K562 (cell line): ENCODE data around the gene ADAP1. TPM values are rescaled to one million over a fixed set of nuclear protein-coding genes. Genes with fewer than 3 reads are reported as not detected.

ENCODE experiments used
- BACH1 ChIP-seq: fragments of 200-800 bp; sonication (Bioruptor generic); IDR thresholded peaks from 2 replicates; pipeline ENCODE4 v1.6.1; 2016; ENCODE audit warnings: missing genetic modification characterization, missing compliant biosample characterization
- ESRRA ChIP-seq: fragments of 450-650 bp; IDR thresholded peaks from 2 replicates; pipeline ENCODE4 v1.6.1; 2014; ENCODE audit warnings: low read depth, mild to moderate bottlenecking, moderate library complexity, borderline replicate concordance
- GABPB2 ChIP-seq: fragments of 250-450 bp; sonication (Bioruptor Pico); conservative IDR thresholded peaks from 2 replicates; pipeline ENCODE4 v1.5.1; 2021; ENCODE audit warnings: mild to moderate bottlenecking
- HNRNPH1 ChIP-seq: fragments of 200-400 bp; formaldehyde crosslinking; optimal IDR thresholded peaks from 2 replicates; pipeline ENCODE3; 2017; ENCODE audit warnings: low read depth, mild to moderate bottlenecking, low read length, moderate library complexity
- MYC ChIP-seq, 2 experiments: fragments of 250-450 bp in 1 of 2; sonication (Bioruptor Pico) in 1 of 2; IDR thresholded peaks; 2 replicates each; pipeline versions ENCODE4 v1.5.1 to v1.6.1; 2012 to 2021; ENCODE audit warnings: low read depth in 2 of 2, borderline replicate concordance in 1 of 2, improper control_type of control experiment in 1 of 2, low read length in 1 of 2, mild to moderate bottlenecking in 1 of 2, moderate library complexity in 1 of 2
- RBFOX2 ChIP-seq: fragments of 200-400 bp; formaldehyde crosslinking; IDR thresholded peaks from 2 replicates; pipeline ENCODE4 v1.6.1; 2017; ENCODE audit warnings: low read depth, mild to moderate bottlenecking, low read length, moderate library complexity
- TAF1 ChIP-seq: IDR thresholded peaks from 2 replicates; pipeline ENCODE4 v1.6.1; 2011; ENCODE audit warnings: mild to moderate bottlenecking, low read length, moderate library complexity; ENCODE audit not compliant: insufficient read depth, control insufficient read depth, severe bottlenecking; ENCODE audit errors: extremely low read depth
- TAL1 ChIP-seq: fragments of 450-650 bp; IDR thresholded peaks from 2 replicates; pipeline ENCODE4 v1.6.1; 2016; ENCODE audit warnings: mild to moderate bottlenecking
- ZNF224 ChIP-seq: sonication (generic); formaldehyde crosslinking; IDR thresholded peaks from 2 replicates; pipeline ENCODE4 v1.8.0; 2022; ENCODE audit warnings: mild to moderate bottlenecking, missing genetic modification reagents
- ZNF23 ChIP-seq: fragments of 250-450 bp; sonication (Bioruptor Pico); IDR thresholded peaks from 2 replicates; pipeline ENCODE4 v1.4.0; 2020; ENCODE audit warnings: mild to moderate bottlenecking
- ZNF551 ChIP-seq: fragments of 250-450 bp; sonication (Bioruptor Pico); IDR thresholded peaks from 2 replicates; pipeline ENCODE4 v1.5.0; 2021; ENCODE audit warnings: mild to moderate bottlenecking, moderate library complexity
- polyA plus RNA-seq, 8 experiments: library from polyadenylated mRNA; depleted of rRNA in 4 of 8; stranded (reverse) in 5 of 8; unstranded in 3 of 8; fragments of >200 nt; fragmentation: Nextera tagmentation in 2 of 8; fragmentation: Illumina TruSeq in 1 of 8; extraction: Ambion mirVana in 2 of 8; extraction: Trizol in 1 of 8; gene quantifications; 2 replicates each; pipeline versions ENCODE4 v1.2.1 to v1.2.3, GENCODE V29; 2011 to 2014; ENCODE audit warnings: inconsistent platforms in 1 of 8, missing spikeins in 1 of 8
- total RNA-seq, 7 experiments: library from RNA; depleted of rRNA in 6 of 7; stranded (reverse); fragments of >200 nt in 6 of 7; fragmentation: Illumina TruSeq in 2 of 7; extraction: Trizol in 2 of 7; gene quantifications; 2 replicates each; pipeline versions ENCODE4 v1.2.1 to v1.2.3, GENCODE V29; 2011 to 2021; ENCODE audit warnings: low replicate concordance in 1 of 7
- TF ChIP-seq, protein P1 (sequence below): fragments of 450-650 bp; formaldehyde crosslinking; IDR thresholded peaks from 2 replicates; pipeline ENCODE4 v1.4.0; 2020; ENCODE audit warnings: mild to moderate bottlenecking, moderate library complexity
- TF ChIP-seq, protein P2 (sequence below): fragments of 450-650 bp; formaldehyde crosslinking; IDR thresholded peaks from 2 replicates; pipeline ENCODE4 v1.4.0; 2022; ENCODE audit warnings: mild to moderate bottlenecking, moderate library complexity
- TF ChIP-seq, protein P3 (sequence below): fragments of 450-650 bp; formaldehyde crosslinking; IDR thresholded peaks from 2 replicates; pipeline ENCODE4 v1.4.0; 2020; ENCODE audit warnings: mild to moderate bottlenecking
- TF ChIP-seq, protein P4 (sequence below): fragments of 250-450 bp; sonication (Bioruptor Pico); IDR thresholded peaks from 2 replicates; pipeline ENCODE4 v1.5.1; 2021; ENCODE audit warnings: mild to moderate bottlenecking
- TF ChIP-seq, protein P5 (sequence below): IDR thresholded peaks from 2 replicates; pipeline ENCODE4 v1.6.1; 2012; ENCODE audit warnings: low read depth, low read length, improper control_type of control experiment, borderline replicate concordance
- TF ChIP-seq, protein P6 (sequence below): fragments of 200-800 bp; sonication (Bioruptor generic); IDR thresholded peaks from 2 replicates; pipeline ENCODE4 v1.6.1; 2017; ENCODE audit warnings: missing genetic modification characterization, missing compliant biosample characterization

ADAP1 gene
- total and polyA plus RNA-seq, 9 of the 15 experiments (the other 6 are each of a cell fraction or from before 2014, with no cell fraction given) = 0.27 to 1.4 (median 0.52) TPM; not detected in 3

DNA sequence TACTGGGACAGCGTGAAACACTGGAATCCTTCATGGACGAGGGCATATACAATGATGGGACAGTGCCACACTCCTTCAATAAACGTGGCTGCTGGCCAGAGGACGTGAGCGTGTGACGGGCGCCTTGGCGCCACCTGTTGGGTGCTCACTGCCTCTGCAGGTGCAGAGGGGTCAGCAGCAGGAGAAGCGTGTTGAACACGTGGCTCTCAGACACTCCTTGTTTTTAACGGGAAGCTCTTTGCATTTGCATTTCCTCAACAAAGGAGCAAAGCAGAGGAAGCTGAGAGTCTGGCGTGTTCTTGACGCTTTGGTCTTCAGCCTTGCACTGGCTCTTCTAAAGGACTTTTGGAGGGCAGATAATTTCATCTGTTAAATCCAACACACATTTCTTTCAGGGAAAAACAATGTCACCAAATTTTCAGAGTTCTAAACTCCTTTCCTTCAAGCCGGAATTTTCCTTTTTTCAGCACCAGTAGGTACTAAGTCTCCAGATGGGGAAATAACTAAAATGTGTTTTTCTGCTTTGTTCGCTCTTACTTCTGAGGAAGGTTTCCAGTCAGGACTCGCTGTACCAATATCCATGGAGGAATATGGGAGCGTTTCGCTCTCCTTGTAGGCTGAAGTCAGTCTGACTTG is 81.0 kb downstream of the ADAP1 start (continued):
- TF ChIP-seq HNRNPH1 (no peak), ZNF23 (CRISPR knock-in tag) (no peak), GABPB2 (CRISPR knock-in tag) (no peak), ESRRA (no peak), TAF1 (peak; percentile 16), TAL1 (no peak), ZNF224 (CRISPR knock-in tag) (peak; percentile 94), ZNF551 (CRISPR knock-in tag) (no peak), MYC (IDR thresholded peaks at IDR 0.05; ENCODE audit: low read depth, low read length) (peak; percentile 100), MYC (CRISPR knock-in tag; IDR thresholded peaks at IDR 0.05; ENCODE audit: borderline replicate concordance, low read depth) (peak; percentile 89; the same call in 1 of the 2 replicates), RBFOX2 (peak; percentile 40), BACH1 (tag) (no peak)
- TF ChIP-seq, protein P1, sequence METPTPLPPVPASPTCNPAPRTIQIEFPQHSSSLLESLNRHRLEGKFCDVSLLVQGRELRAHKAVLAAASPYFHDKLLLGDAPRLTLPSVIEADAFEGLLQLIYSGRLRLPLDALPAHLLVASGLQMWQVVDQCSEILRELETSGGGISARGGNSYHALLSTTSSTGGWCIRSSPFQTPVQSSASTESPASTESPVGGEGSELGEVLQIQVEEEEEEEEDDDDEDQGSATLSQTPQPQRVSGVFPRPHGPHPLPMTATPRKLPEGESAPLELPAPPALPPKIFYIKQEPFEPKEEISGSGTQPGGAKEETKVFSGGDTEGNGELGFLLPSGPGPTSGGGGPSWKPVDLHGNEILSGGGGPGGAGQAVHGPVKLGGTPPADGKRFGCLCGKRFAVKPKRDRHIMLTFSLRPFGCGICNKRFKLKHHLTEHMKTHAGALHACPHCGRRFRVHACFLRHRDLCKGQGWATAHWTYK (CRISPR knock-in tag) = 0 out of 2 replicates have a peak, but pooled peaks have one; percentile 61
- TF ChIP-seq, protein P2, sequence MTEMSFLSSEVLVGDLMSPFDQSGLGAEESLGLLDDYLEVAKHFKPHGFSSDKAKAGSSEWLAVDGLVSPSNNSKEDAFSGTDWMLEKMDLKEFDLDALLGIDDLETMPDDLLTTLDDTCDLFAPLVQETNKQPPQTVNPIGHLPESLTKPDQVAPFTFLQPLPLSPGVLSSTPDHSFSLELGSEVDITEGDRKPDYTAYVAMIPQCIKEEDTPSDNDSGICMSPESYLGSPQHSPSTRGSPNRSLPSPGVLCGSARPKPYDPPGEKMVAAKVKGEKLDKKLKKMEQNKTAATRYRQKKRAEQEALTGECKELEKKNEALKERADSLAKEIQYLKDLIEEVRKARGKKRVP (CRISPR knock-in tag) = no peak
- TF ChIP-seq, protein P3, sequence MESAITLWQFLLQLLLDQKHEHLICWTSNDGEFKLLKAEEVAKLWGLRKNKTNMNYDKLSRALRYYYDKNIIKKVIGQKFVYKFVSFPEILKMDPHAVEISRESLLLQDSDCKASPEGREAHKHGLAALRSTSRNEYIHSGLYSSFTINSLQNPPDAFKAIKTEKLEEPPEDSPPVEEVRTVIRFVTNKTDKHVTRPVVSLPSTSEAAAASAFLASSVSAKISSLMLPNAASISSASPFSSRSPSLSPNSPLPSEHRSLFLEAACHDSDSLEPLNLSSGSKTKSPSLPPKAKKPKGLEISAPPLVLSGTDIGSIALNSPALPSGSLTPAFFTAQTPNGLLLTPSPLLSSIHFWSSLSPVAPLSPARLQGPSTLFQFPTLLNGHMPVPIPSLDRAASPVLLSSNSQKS (CRISPR knock-in tag) = no peak
- TF ChIP-seq, protein P4, sequence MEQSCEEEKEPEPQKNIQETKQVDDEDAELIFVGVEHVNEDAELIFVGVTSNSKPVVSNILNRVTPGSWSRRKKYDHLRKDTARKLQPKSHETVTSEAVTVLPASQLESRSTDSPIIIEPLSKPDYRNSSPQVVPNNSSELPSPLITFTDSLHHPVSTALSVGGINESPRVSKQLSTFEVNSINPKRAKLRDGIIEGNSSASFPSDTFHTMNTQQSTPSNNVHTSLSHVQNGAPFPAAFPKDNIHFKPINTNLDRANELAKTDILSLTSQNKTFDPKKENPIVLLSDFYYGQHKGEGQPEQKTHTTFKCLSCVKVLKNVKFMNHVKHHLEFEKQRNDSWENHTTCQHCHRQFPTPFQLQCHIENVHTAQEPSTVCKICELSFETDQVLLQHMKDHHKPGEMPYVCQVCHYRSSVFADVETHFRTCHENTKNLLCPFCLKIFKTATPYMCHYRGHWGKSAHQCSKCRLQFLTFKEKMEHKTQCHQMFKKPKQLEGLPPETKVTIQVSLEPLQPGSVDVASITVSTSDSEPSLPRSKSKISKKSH (CRISPR knock-in tag) = no peak
- TF ChIP-seq, protein P5, sequence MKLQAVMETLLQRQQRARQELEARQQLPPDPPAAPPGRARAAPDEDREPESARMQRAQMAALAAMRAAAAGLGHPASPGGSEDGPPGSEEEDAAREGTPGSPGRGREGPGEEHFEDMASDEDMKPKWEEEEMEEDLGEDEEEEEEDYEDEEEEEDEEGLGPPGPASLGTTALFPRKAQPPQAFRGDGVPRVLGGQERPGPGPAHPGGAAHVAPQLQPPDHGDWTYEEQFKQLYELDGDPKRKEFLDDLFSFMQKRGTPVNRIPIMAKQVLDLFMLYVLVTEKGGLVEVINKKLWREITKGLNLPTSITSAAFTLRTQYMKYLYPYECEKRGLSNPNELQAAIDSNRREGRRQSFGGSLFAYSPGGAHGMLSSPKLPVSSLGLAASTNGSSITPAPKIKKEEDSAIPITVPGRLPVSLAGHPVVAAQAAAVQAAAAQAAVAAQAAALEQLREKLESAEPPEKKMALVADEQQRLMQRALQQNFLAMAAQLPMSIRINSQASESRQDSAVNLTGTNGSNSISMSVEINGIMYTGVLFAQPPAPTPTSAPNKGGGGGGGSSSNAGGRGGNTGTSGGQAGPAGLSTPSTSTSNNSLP = no peak
- TF ChIP-seq, protein P6, sequence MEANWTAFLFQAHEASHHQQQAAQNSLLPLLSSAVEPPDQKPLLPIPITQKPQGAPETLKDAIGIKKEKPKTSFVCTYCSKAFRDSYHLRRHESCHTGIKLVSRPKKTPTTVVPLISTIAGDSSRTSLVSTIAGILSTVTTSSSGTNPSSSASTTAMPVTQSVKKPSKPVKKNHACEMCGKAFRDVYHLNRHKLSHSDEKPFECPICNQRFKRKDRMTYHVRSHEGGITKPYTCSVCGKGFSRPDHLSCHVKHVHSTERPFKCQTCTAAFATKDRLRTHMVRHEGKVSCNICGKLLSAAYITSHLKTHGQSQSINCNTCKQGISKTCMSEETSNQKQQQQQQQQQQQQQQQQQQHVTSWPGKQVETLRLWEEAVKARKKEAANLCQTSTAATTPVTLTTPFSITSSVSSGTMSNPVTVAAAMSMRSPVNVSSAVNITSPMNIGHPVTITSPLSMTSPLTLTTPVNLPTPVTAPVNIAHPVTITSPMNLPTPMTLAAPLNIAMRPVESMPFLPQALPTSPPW (CRISPR knock-in tag) = peak; percentile 28; the same call in 1 of the 2 replicates
